Heart left ventricle (tissue), 16 donors: ENCODE data around the gene IMMP2L. TPM values are rescaled to one million over a fixed set of nuclear protein-coding genes. Genes with fewer than 3 reads are reported as not detected.

ENCODE experiments used
- ATAC-seq, 4 donors: fragments of 200-7000 bp; cut with Tn5 transposase; one replicate each; pipeline ENCODE4 v1.9.1; 2020 to 2022; ENCODE audit warnings: moderate library complexity in 4 of 4, mild to moderate bottlenecking in 3 of 4, moderate number of reproducible peaks in 1 of 4
- DNase-seq, 5 donors: peaks; one replicate each; pipeline ENCODE4 v3.0.0-alpha.2; 2020
- H3K27ac ChIP-seq, 12 donors: fragments of 200-600 bp; sonication (generic) in 4 of 12; one replicate each; pipeline versions ENCODE4 v1.5.0 to v1.8.0; 2016 to 2022; ENCODE audit warnings: mild to moderate bottlenecking in 2 of 12
- H3K27me3 ChIP-seq, 9 donors: fragments of 200-600 bp; sonication (generic) in 2 of 9; one replicate each; pipeline versions ENCODE4 v1.5.1 to v1.8.0; 2016 to 2022; ENCODE audit warnings: mild to moderate bottlenecking in 3 of 9
- H3K36me3 ChIP-seq, 9 donors: fragments of 200-600 bp; sonication (generic) in 2 of 9; one replicate each; pipeline versions ENCODE4 v1.5.0 to v1.8.0; 2018 to 2022; ENCODE audit warnings: mild to moderate bottlenecking in 2 of 9
- H3K4me1 ChIP-seq, 12 donors: fragments of 200-600 bp; sonication (generic) in 4 of 12; one replicate each; pipeline versions ENCODE4 v1.5.0 to v1.8.0; 2016 to 2022; ENCODE audit warnings: mild to moderate bottlenecking in 3 of 12
- H3K4me3 ChIP-seq, 12 donors: fragments of 200-600 bp; sonication (generic) in 4 of 12; one replicate each; pipeline versions ENCODE4 v1.5.0 to v1.8.0; 2017 to 2022; ENCODE audit warnings: mild to moderate bottlenecking in 9 of 12, moderate library complexity in 4 of 12
- H3K9me3 ChIP-seq, 12 donors: fragments of 200-600 bp; sonication (generic) in 4 of 12; one replicate each; pipeline versions ENCODE4 v1.5.0 to v1.8.0; 2016 to 2022; ENCODE audit warnings: mild to moderate bottlenecking in 1 of 12
- POLR2A ChIP-seq, 2 donors: fragments of 450-650 bp; IDR thresholded peaks; one replicate each; pipeline ENCODE4 v1.6.1; 2017; ENCODE audit warnings: antibody characterized with exemption in 2 of 2, mild to moderate bottlenecking in 2 of 2, moderate library complexity in 2 of 2
- WGBS, 4 donors: extraction: QIAGEN DNeasy Blood & Tissue Kit in 2 of 4; methylation state at CpG; one replicate each; pipeline versions ENCODE4 v1.1.5 to v1.1.7; 2013 to 2018; 5-methylcytosine and 5-hydroxymethylcytosine counted together
- intact Hi-C, 10 donors: fragments of 100-400 bp; cut with DNase I; formaldehyde crosslinking; loops; one replicate each; pipeline versions ENCODE4 v1.11.1 to v1.14.2; 2022
- polyA plus RNA-seq, 2 donors: library from polyadenylated mRNA; stranded (reverse); fragments of 200-250 nt; gene quantifications; one replicate each; pipeline ENCODE4 v1.2.3, GENCODE V29; 2013
- total RNA-seq, 9 donors: library from RNA; depleted of rRNA in 2 of 9; stranded (reverse); fragments of >200 nt in 2 of 9; fragmentation: NEBNext Ultra II Directional in 3 of 9; extraction: Animal tissue kit (Norgen Biotek cat#: 25700) in 3 of 9; gene quantifications; one replicate each; pipeline versions ENCODE4 v1.1.0 to v1.2.4, GENCODE V29; 2016 to 2023
- TF ChIP-seq, protein P1 (sequence below), 12 donors: fragments of 200-600 bp; sonication (generic) in 4 of 12; IDR thresholded peaks; one replicate each; pipeline versions ENCODE4 v1.5.0 to v1.8.0; 2018 to 2022; ENCODE audit warnings: antibody characterized with exemption in 12 of 12, mild to moderate bottlenecking in 5 of 12
- donor health status: ischemic (EF 13 %, LVEDD 7.1; RV severe dilation, severe dysfunction).
- donor health status: healthy with polysubstance abuse.
- donor health status: DM: no; HTN: yes; CAD: no.
- donor health status: DM: no; HTN: no; CAD: no.
- donor health status: ischemic (EF 25% LVEDD 6.9; RV normal size, moderate dysfunction).
- donor health status: ischemic (EF 25% LVEDD 5.7; RV mildly dilated, moderate dysfunction).
- donor health status: healthy.
- donor health status: DM: yes; HTN: yes; CAD: no.
- donor health status: ischemic (EF 35%, LVEDD 5.7; RV mildly dilated, moderate dysfunction).
- donor health status: nonischemic (EF 11% LVEDD 7.7; RV severe dilation, severe dysfunction).
- donor health status: DM: yes; HTN: yes; CAD: no.
- donor health status: PGD.
- donor health status: ischemic (EF 29% LVEDD 5.4; RV normal size, mild dysfunction).
- donor health status: nonischemic (EF 23%, LVEDD 6.1; RV moderate dilation, normal function).

Gene IMMP2L
- total and polyA plus RNA-seq, 11 donors, result 5.1 to 17.2 (median 15.9) TPM

DNA sequence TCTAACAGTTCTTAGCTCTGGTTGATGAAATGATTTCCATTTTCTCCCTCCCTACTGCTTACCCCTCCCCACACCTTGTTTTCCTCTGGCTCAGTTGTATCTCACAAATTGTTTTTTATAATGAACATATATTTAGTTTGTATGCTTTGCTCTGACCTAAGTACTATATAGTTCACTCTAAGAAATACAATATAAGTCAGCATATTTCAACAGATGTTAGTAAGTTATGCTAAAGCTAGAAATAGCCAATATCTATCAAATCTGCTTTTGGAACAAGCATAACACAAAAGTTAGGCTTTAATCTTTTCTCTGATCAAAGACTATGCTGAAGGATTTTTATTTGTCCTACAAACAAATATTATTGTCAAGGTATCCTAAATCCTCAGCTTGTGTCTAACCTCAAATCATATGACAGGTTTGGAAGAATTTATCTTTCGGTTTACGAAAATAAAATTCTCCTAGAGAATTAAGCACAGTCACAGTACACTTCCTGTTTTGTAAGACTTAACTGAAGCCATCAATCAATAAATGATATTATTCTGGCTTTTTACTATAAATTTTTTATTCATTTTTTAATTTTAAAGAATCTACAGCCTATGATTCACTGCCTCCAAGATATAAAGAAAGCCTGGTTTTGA is 67.0 kb downstream of the IMMP2L start:
- H3K27me3 ChIP-seq, result no peaks in the 10 kb centered on the region
- no peaks in the 10 kb centered on the region for H3K9me3 ChIP-seq
- no peak for TF ChIP-seq POLR2A (IDR thresholded peaks at IDR 0.05)
- TF ChIP-seq, protein P1, sequence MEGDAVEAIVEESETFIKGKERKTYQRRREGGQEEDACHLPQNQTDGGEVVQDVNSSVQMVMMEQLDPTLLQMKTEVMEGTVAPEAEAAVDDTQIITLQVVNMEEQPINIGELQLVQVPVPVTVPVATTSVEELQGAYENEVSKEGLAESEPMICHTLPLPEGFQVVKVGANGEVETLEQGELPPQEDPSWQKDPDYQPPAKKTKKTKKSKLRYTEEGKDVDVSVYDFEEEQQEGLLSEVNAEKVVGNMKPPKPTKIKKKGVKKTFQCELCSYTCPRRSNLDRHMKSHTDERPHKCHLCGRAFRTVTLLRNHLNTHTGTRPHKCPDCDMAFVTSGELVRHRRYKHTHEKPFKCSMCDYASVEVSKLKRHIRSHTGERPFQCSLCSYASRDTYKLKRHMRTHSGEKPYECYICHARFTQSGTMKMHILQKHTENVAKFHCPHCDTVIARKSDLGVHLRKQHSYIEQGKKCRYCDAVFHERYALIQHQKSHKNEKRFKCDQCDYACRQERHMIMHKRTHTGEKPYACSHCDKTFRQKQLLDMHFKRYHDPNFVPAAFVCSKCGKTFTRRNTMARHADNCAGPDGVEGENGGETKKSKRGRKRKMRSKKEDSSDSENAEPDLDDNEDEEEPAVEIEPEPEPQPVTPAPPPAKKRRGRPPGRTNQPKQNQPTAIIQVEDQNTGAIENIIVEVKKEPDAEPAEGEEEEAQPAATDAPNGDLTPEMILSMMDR (IDR thresholded peaks at IDR 0.05), result no peak
- DNase-seq, result no peak
- no peaks in the 10 kb centered on the region for H3K36me3 ChIP-seq
- H3K27ac ChIP-seq, result no peak overlapping the region
- peaks cover 0 to 4% (median 0%) of the 10 kb centered on the region in 12 donors for H3K4me1 ChIP-seq
- intact Hi-C loops, result loop anchor here in 1 of 10 donors (10.0 kb wide), 1 partner anchor 240 kb away; no protein-coding TSS in a partner anchor
- WGBS, 4 donors, result 89 to 94% (median 91%) methylated on average over 2 of the region's 2 CpGs
- H3K4me3 ChIP-seq, result no peak overlapping the region
- ATAC-seq, result no peak

- no peak overlapping the region for H3K27ac ChIP-seq
- no peaks in the 10 kb centered on the region for H3K9me3 ChIP-seq
- DNase-seq, result no peak
- H3K4me3 ChIP-seq, result no peak overlapping the region
- no peaks in the 10 kb centered on the region for H3K27me3 ChIP-seq
- TF ChIP-seq POLR2A (IDR thresholded peaks at IDR 0.05), result no peak
- TF ChIP-seq, protein P1 (IDR thresholded peaks at IDR 0.05), result no peak
- ATAC-seq, result no peak
- whole genome bisulfite sequencing, 4 donors, result 88 to 93% (median 91%) methylated on average over 2 of the region's 2 CpGs
- intact Hi-C loops, result loop anchor here in 1 of 10 donors (10.0 kb wide), 1 partner anchor 243 kb away; no protein-coding TSS in a partner anchor
- H3K4me1 ChIP-seq, result no peaks in the 10 kb centered on the region
- H3K36me3 ChIP-seq, result no peaks in the 10 kb centered on the region
Observed at GRCh38 chr7:111492234-111492633, 70.1 kb downstream of the IMMP2L start.

GRCh38 chr7:111486472-111487142 is 75.7 kb downstream of the IMMP2L start:
- Histone ChIP-seq H3K36me3 (no peaks in the 10 kb centered on the region), H3K4me3 (no peak overlapping the region), H3K27ac (no peak overlapping the region), H3K4me1 (peaks cover 0 to 4% (median 0%) of the 10 kb centered on the region in 12 donors), H3K9me3 (no peaks in the 10 kb centered on the region), H3K27me3 (no peaks in the 10 kb centered on the region)
- DNase-seq (no peak), ATAC-seq (peak in 3 of 4 donors; percentile 55 to 63 (median 55))
- TF ChIP-seq, protein P1 (IDR thresholded peaks at IDR 0.05), result peak; percentile 54 to 85 (median 72)
- TF ChIP-seq POLR2A (IDR thresholded peaks at IDR 0.05), result no peak
- intact Hi-C loops, result loop anchor here (2.0 to 10.0 kb wide), 10 partner anchors 152 to 1642 kb away; partner anchors contain the start of gene LRRN3 (in 6 of the 10)

GRCh38 chr7:111485701-111486380 is 76.5 kb downstream of the IMMP2L start:
- Histone ChIP-seq H3K27me3 (no peaks in the 10 kb centered on the region), H3K27ac (no peak overlapping the region), H3K4me3 (no peak overlapping the region), H3K9me3 (no peaks in the 10 kb centered on the region), H3K4me1 (peaks cover 0 to 4% (median 0%) of the 10 kb centered on the region in 12 donors), H3K36me3 (no peaks in the 10 kb centered on the region)
- DNase-seq (no peak), ATAC-seq (no peak)
- no peak for TF ChIP-seq POLR2A (IDR thresholded peaks at IDR 0.05)
- TF ChIP-seq, protein P1 (IDR thresholded peaks at IDR 0.05), result no peak
- intact Hi-C loops, result loop anchor here (2.0 to 10.0 kb wide), 10 partner anchors 151 to 1641 kb away; partner anchors contain the start of gene LRRN3 (in 6 of the 10)
- 77 to 85% (median 82%) methylated on average over 4 of the region's 4 CpGs for WGBS, 4 donors
